HepG2 (cell line): ENCODE results near the gene GCHFR. TPM values are rescaled to one million over a fixed set of nuclear protein-coding genes. Genes with fewer than 3 reads are reported as not detected.

ENCODE experiments used
- CBX1 ChIP-seq: IDR thresholded peaks from one replicate; pipeline ENCODE4 v1.6.1; 2016; ENCODE audit warnings: antibody characterized with exemption, low read depth
- ELF3 ChIP-seq: IDR thresholded peaks from 2 replicates; pipeline ENCODE4 v1.6.1; 2016; ENCODE audit warnings: missing genetic modification reagents, missing compliant biosample characterization
- HNF4A ChIP-seq: sonication (generic); formaldehyde crosslinking; IDR thresholded peaks from 2 replicates; pipeline ENCODE4 v1.4.0; 2020; ENCODE audit warnings: missing genetic modification reagents
- PRPF4 ChIP-seq: fragments of 200-400 bp; formaldehyde crosslinking; IDR thresholded peaks from 2 replicates; pipeline ENCODE4 v1.6.1; 2016; ENCODE audit warnings: low read length, low read depth; ENCODE audit not compliant: poor library complexity, severe bottlenecking
- RARG ChIP-seq: sonication (generic); formaldehyde crosslinking; IDR thresholded peaks from 2 replicates; pipeline ENCODE4 v1.4.0; 2020; ENCODE audit warnings: low read depth, mild to moderate bottlenecking, missing genetic modification reagents
- SALL1 ChIP-seq: sonication (generic); formaldehyde crosslinking; IDR thresholded peaks from 2 replicates; pipeline ENCODE4 v1.8.0; 2022; ENCODE audit warnings: mild to moderate bottlenecking, missing genetic modification reagents
- SRSF1 ChIP-seq: fragments of 200-400 bp; formaldehyde crosslinking; optimal IDR thresholded peaks from 2 replicates; pipeline ENCODE3; 2017; ENCODE audit warnings: mild to moderate bottlenecking, low read depth, low read length, moderate library complexity
- TEAD3 ChIP-seq: optimal IDR thresholded peaks from 2 replicates; pipeline ENCODE3; 2016; ENCODE audit warnings: borderline replicate concordance
- USF2 ChIP-seq, 2 experiments: sonication (generic) in 1 of 2; formaldehyde crosslinking in 1 of 2; IDR thresholded peaks; 2 replicates each; pipeline versions ENCODE4 v1.5.1 to v1.6.1; 2011 to 2020; ENCODE audit warnings: borderline replicate concordance in 1 of 2, low read depth in 1 of 2, low read length in 1 of 2, mild to moderate bottlenecking in 1 of 2, missing genetic modification reagents in 1 of 2, moderate library complexity in 1 of 2
- ZHX1 ChIP-seq: sonication (generic); formaldehyde crosslinking; IDR thresholded peaks from 2 replicates; pipeline ENCODE4 v1.8.1; 2022; ENCODE audit warnings: low read depth, mild to moderate bottlenecking, missing genetic modification reagents
- ZNF136 ChIP-seq: sonication (generic); formaldehyde crosslinking; IDR thresholded peaks from 2 replicates; pipeline ENCODE4 v1.8.1; 2022; ENCODE audit warnings: low read depth, mild to moderate bottlenecking, moderate library complexity, missing genetic modification reagents
- ZNF343 ChIP-seq: sonication (generic); formaldehyde crosslinking; IDR thresholded peaks from 2 replicates; pipeline ENCODE4 v1.4.0; 2020; ENCODE audit warnings: mild to moderate bottlenecking, missing genetic modification reagents
- ZNF503 ChIP-seq: sonication (generic); formaldehyde crosslinking; IDR thresholded peaks from 2 replicates; pipeline ENCODE4 v1.4.0; 2020; ENCODE audit warnings: missing genetic modification reagents
- ZNF678 ChIP-seq: sonication (generic); formaldehyde crosslinking; IDR thresholded peaks from 2 replicates; pipeline ENCODE4 v1.4.0; 2020; ENCODE audit warnings: mild to moderate bottlenecking, missing genetic modification reagents
- ZNF761 ChIP-seq: sonication (generic); formaldehyde crosslinking; conservative IDR thresholded peaks from 2 replicates; pipeline ENCODE4 v1.4.0; 2020; ENCODE audit warnings: mild to moderate bottlenecking, missing genetic modification reagents
- ZNF850 ChIP-seq: sonication (generic); formaldehyde crosslinking; conservative IDR thresholded peaks from 2 replicates; pipeline ENCODE4 v1.9.0; 2021; ENCODE audit warnings: mild to moderate bottlenecking, missing genetic modification reagents
- polyA plus RNA-seq, 8 experiments: library from polyadenylated mRNA; depleted of rRNA in 3 of 8; stranded (reverse) in 7 of 8; unstranded in 1 of 8; fragments of >200 nt; fragmentation: Illumina TruSeq in 4 of 8; extraction: Trizol in 4 of 8; gene quantifications; 2 replicates each; pipeline versions ENCODE4 v1.2.1 to v1.2.3, GENCODE V29; 2011 to 2016; ENCODE audit warnings: low read depth in 4 of 8, missing spikeins in 1 of 8, mixed read lengths in 1 of 8; ENCODE audit not compliant: insufficient read depth in 1 of 8
- total RNA-seq, 5 experiments: library from RNA; depleted of rRNA; stranded (reverse); fragments of >200 nt; fragmentation: Illumina TruSeq; extraction: Trizol; gene quantifications; 2 replicates each; pipeline ENCODE4 v1.2.3, GENCODE V29; 2016; ENCODE audit warnings: low read depth in 1 of 5
- TF ChIP-seq, protein P1 (sequence below): sonication (generic); formaldehyde crosslinking; IDR thresholded peaks from 2 replicates; pipeline ENCODE4; 2020; ENCODE audit warnings: missing genetic modification reagents, mild to moderate bottlenecking, borderline replicate concordance

The GCHFR gene
- total and polyA plus RNA-seq, 2 of the 13 experiments (the other 11 are each of a cell fraction or from before 2014, with no cell fraction given) = 51.5 to 92.4 TPM

- TF ChIP-seq ZNF503 (CRISPR knock-in tag) (no peak; the same call in 1 of the 2 replicates), RARG (CRISPR knock-in tag) (no peak), HNF4A (CRISPR knock-in tag) (peak; percentile 70; the same call in 1 of the 2 replicates), PRPF4 (no peak), ZNF761 (CRISPR knock-in tag) (peak; percentile 47; the same call in 1 of the 2 replicates), ELF3 (CRISPR knock-in tag) (peak; percentile 44), CBX1 (peak; percentile 64), ZNF136 (no peak), SRSF1 (peak; percentile 44), TEAD3 (CRISPR knock-in tag) (peak; percentile 29), ZHX1 (CRISPR knock-in tag) (peak; percentile 60; the same call in 1 of the 2 replicates), ZNF678 (CRISPR knock-in tag) (peak; percentile 47; the same call in 1 of the 2 replicates), ZNF343 (CRISPR knock-in tag) (peak; percentile 22; the same call in 1 of the 2 replicates), USF2 (IDR thresholded peaks at IDR 0.05; ENCODE audit: low read depth, low read length) (no peak), USF2 (CRISPR knock-in tag; IDR thresholded peaks at IDR 0.05; ENCODE audit: borderline replicate concordance) (no peak; the same call in 1 of the 2 replicates), ZNF850 (no peak), SALL1 (CRISPR knock-in tag) (peak; percentile 45)
- TF ChIP-seq, protein P1, sequence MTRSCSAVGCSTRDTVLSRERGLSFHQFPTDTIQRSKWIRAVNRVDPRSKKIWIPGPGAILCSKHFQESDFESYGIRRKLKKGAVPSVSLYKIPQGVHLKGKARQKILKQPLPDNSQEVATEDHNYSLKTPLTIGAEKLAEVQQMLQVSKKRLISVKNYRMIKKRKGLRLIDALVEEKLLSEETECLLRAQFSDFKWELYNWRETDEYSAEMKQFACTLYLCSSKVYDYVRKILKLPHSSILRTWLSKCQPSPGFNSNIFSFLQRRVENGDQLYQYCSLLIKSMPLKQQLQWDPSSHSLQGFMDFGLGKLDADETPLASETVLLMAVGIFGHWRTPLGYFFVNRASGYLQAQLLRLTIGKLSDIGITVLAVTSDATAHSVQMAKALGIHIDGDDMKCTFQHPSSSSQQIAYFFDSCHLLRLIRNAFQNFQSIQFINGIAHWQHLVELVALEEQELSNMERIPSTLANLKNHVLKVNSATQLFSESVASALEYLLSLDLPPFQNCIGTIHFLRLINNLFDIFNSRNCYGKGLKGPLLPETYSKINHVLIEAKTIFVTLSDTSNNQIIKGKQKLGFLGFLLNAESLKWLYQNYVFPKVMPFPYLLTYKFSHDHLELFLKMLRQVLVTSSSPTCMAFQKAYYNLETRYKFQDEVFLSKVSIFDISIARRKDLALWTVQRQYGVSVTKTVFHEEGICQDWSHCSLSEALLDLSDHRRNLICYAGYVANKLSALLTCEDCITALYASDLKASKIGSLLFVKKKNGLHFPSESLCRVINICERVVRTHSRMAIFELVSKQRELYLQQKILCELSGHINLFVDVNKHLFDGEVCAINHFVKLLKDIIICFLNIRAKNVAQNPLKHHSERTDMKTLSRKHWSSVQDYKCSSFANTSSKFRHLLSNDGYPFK = peak; percentile 77; the same call in 1 of the 2 replicates
These were observed 43.4 kb downstream of the GCHFR start, which contains the start of the genes DNAJC17 and ZFYVE19 (continued) for GRCh38 chr15:40807028-40807887.
